ENCODE data around the gene BTBD9. TPM values are rescaled to one million over a fixed set of nuclear protein-coding genes. Genes with fewer than 3 reads are reported as not detected.

The BTBD9 gene
- total RNA-seq, 1 donor: 25.3 TPM

DNA sequence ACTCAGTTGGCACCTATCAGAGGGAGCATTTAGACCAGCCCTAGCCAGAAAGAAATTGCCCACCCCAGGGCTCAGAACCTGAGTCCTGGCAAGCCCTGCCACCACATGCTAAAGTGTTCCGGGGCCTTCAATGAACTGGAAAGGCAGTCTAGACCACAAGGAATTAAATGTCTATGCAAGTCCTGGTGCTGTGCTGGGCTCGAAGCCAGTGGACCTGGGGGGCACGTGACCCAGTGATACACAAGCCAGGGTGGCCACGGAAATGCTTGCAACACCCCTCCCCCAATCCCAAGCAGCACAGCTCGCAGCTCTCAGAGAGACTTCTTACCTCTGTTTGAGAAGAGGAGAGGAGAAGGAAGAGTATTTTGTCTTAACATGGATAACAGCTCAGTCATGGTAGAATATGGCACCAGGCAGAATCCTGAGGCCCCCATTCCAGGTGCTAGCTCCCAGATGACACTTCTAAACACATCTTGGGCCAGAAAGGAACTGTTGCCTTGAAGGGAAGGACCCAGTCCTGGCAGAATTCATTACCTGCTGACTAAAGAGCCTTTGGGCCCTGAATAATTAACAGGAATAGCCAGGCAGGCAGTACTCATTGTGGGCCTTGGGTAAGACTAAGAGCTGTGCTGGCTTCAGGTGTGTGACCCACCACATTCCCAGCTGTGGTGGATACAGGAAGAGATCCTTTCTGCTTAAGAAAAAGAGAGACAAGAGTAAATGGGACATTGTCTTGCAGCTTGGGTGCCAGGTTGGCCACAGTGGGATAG, 111.3 kb downstream of the BTBD9 start:
- Histone ChIP-seq H4K20me1 (ENCODE audit: insufficient read depth, low read length) (peaks cover 9% of the 10 kb centered on the region), H3K36me3 (ENCODE audit: insufficient read depth, low read length) (no peaks in the 10 kb centered on the region), H3K4me2 (ENCODE audit: insufficient read depth, low read length) (no peak overlapping the region), H3K79me2 (ENCODE audit: insufficient read depth, low read length) (no peaks in the 10 kb centered on the region), H3K4me3 (ENCODE audit: insufficient read depth, low read length) (no peak overlapping the region), H3K27ac (ENCODE audit: low read depth, low read length) (no peak overlapping the region), H2AFZ (ENCODE audit: low read length) (no peak overlapping the region), H3K27me3 (ENCODE audit: insufficient read depth, low read length) (no peaks in the 10 kb centered on the region), H3K4me1 (ENCODE audit: insufficient read depth, low read length) (no peaks in the 10 kb centered on the region), H3K9me3 (ENCODE audit: low read depth, low read length) (peaks cover 4% of the 10 kb centered on the region)
- no peak for DNase-seq (ENCODE audit: insufficient read length, low spot score, missing footprints)
- TF ChIP-seq, protein P1, sequence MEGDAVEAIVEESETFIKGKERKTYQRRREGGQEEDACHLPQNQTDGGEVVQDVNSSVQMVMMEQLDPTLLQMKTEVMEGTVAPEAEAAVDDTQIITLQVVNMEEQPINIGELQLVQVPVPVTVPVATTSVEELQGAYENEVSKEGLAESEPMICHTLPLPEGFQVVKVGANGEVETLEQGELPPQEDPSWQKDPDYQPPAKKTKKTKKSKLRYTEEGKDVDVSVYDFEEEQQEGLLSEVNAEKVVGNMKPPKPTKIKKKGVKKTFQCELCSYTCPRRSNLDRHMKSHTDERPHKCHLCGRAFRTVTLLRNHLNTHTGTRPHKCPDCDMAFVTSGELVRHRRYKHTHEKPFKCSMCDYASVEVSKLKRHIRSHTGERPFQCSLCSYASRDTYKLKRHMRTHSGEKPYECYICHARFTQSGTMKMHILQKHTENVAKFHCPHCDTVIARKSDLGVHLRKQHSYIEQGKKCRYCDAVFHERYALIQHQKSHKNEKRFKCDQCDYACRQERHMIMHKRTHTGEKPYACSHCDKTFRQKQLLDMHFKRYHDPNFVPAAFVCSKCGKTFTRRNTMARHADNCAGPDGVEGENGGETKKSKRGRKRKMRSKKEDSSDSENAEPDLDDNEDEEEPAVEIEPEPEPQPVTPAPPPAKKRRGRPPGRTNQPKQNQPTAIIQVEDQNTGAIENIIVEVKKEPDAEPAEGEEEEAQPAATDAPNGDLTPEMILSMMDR (IDR thresholded peaks at IDR 0.05; ENCODE audit: extremely low read depth, low read depth, low read length): no peak

DNA sequence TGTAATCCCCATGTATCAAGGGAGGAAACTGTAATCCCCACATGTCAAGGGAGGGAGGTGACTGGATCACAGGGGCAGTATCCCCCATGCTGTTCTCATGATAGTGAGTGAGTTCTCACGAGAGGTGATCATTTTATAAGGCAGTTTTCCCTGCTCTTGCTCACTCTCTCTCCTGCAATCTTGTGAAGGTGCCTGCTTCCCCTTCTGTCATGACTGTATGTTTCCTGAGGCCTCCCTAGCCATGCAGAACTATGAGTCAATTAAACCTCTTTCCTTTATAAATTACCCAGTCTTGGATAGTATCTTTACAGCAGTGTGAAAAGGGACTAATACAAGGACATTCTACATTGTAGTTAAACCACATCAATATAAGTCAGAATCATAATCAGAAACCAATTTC, 112.4 kb downstream of the BTBD9 start:
- Histone ChIP-seq H3K4me3 (ENCODE audit: insufficient read depth, low read length) (no peak overlapping the region), H2AFZ (ENCODE audit: low read length) (no peak overlapping the region), H3K36me3 (ENCODE audit: insufficient read depth, low read length) (no peaks in the 10 kb centered on the region), H3K4me1 (ENCODE audit: insufficient read depth, low read length) (no peaks in the 10 kb centered on the region), H3K9me3 (ENCODE audit: low read depth, low read length) (peaks cover 4% of the 10 kb centered on the region), H3K4me2 (ENCODE audit: insufficient read depth, low read length) (no peak overlapping the region), H4K20me1 (ENCODE audit: insufficient read depth, low read length) (peaks cover 9% of the 10 kb centered on the region), H3K27ac (ENCODE audit: low read depth, low read length) (no peak overlapping the region), H3K27me3 (ENCODE audit: insufficient read depth, low read length) (no peaks in the 10 kb centered on the region), H3K79me2 (ENCODE audit: insufficient read depth, low read length) (no peaks in the 10 kb centered on the region)
- DNase-seq (ENCODE audit: insufficient read length, low spot score, missing footprints): no peak
- TF ChIP-seq, protein P1 (IDR thresholded peaks at IDR 0.05; ENCODE audit: extremely low read depth, low read depth, low read length): no peak

DNA sequence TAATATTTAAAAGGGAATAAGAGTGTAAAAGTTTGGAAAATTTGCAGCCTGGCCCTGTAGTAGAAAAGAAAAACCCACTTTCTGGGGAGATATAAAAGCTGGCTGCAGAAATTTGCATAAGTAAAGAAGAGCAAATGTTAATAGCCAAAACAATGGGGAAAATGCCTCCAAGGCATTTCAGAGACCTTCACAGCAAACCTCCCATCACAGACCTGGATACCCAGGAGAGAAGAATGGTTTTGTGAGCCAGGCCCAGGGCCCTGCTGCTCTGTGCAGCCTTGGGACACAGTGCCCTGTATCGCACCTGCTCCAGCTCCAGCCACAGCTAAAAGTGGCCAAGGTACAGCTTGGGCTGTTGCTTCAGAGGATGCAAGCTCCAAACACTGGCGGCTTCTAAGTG, 113.8 kb downstream of the BTBD9 start:
- no peak for DNase-seq (ENCODE audit: insufficient read length, low spot score, missing footprints)
- Histone ChIP-seq H3K27ac (ENCODE audit: low read depth, low read length) (no peak overlapping the region), H2AFZ (ENCODE audit: low read length) (no peak overlapping the region), H4K20me1 (ENCODE audit: insufficient read depth, low read length) (peaks cover 9% of the 10 kb centered on the region), H3K36me3 (ENCODE audit: insufficient read depth, low read length) (no peaks in the 10 kb centered on the region), H3K27me3 (ENCODE audit: insufficient read depth, low read length) (no peaks in the 10 kb centered on the region), H3K9me3 (ENCODE audit: low read depth, low read length) (peaks cover 4% of the 10 kb centered on the region), H3K79me2 (ENCODE audit: insufficient read depth, low read length) (no peaks in the 10 kb centered on the region), H3K4me1 (ENCODE audit: insufficient read depth, low read length) (no peaks in the 10 kb centered on the region), H3K4me2 (ENCODE audit: insufficient read depth, low read length) (no peak overlapping the region), H3K4me3 (ENCODE audit: insufficient read depth, low read length) (no peak overlapping the region)
- TF ChIP-seq, protein P1 (IDR thresholded peaks at IDR 0.05; ENCODE audit: extremely low read depth, low read depth, low read length): no peak

DNA sequence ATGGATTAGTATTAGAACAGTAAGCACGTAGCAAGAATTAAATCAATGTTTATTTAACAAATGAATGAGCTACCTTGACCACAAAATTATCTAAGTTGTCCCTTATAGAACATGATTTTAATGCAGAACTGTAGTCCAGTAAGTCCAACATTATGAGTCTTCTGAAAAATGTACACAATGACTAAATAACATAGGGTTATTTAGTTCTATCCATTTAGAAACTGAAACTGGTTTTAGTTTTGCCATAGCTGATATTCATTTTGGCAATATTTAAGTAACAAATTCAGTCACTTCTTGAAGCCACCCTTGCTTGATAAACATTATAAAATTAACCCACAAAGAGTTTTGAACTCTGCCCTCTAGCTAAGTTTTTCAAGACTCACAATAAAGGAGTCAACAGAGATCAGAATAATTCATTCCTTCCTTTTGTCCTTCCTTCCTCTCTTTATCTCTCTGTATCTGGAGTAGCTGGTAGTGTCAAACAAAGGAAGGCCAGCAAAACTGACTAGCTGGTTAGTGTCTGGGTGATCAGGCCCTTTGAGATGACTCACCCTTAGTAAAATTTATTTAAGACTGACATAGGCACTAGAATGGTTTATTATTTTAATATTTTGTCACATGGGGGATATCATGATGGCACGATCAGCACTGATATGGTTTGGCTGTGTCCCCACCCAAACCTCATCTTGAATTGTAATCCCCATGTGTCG, 115.1 kb downstream of the BTBD9 start:
- Histone ChIP-seq H3K27ac (ENCODE audit: low read depth, low read length) (no peak overlapping the region), H4K20me1 (ENCODE audit: insufficient read depth, low read length) (peaks cover 9% of the 10 kb centered on the region), H3K9me3 (ENCODE audit: low read depth, low read length) (peaks cover 4% of the 10 kb centered on the region), H3K4me3 (ENCODE audit: insufficient read depth, low read length) (no peak overlapping the region), H3K4me1 (ENCODE audit: insufficient read depth, low read length) (no peaks in the 10 kb centered on the region), H3K4me2 (ENCODE audit: insufficient read depth, low read length) (no peak overlapping the region), H2AFZ (ENCODE audit: low read length) (no peak overlapping the region), H3K79me2 (ENCODE audit: insufficient read depth, low read length) (no peaks in the 10 kb centered on the region), H3K36me3 (ENCODE audit: insufficient read depth, low read length) (no peaks in the 10 kb centered on the region), H3K27me3 (ENCODE audit: insufficient read depth, low read length) (no peaks in the 10 kb centered on the region)
- DNase-seq (ENCODE audit: insufficient read length, low spot score, missing footprints): peak; percentile 50
- TF ChIP-seq, protein P1 (IDR thresholded peaks at IDR 0.05; ENCODE audit: extremely low read depth, low read depth, low read length): no peak

Measured in osteoblast (primary cell).